GM12878 (cell line): ENCODE data around the gene DLX6. TPM values are rescaled to one million over a fixed set of nuclear protein-coding genes. Genes with fewer than 3 reads are reported as not detected.
A peak's percentile ranks its signal among the peaks of the same experiment; 100 is the strongest.

ENCODE experiments used
- ATAC-seq: fragments of 200-7000 bp; cut with Tn5 transposase; 3 replicates; pipeline ENCODE4 v1.9.1; 2020; ENCODE audit warnings: mild to moderate bottlenecking, moderate library complexity
- BruUV-seq: library from RNA; stranded (reverse); fragments of 400-500 nt; replicated peaks from 2 replicates; lab custom pipeline; 2021; lab: Mats Ljungman, UMichigan
- CTCF ChIA-PET: fragments of 300-600 bp; sonication (Branson Sonifier 250); formaldehyde crosslinking; extraction: SDS; loops from one replicate; lab custom pipeline; 2021; ENCODE audit warnings: inconsistent platforms; lab: Yijun Ruan, JAX
- POLR2A ChIA-PET: fragments of 350-600 bp; formaldehyde crosslinking; extraction: SDS; loops from one replicate; lab custom pipeline; 2021; ENCODE audit warnings: inconsistent platforms; lab: Charles Lee
- RAD21 ChIA-PET: fragments of 300-600 bp; sonication (Branson Sonifier 250); formaldehyde crosslinking; loops from one replicate; lab custom pipeline; 2023; ENCODE audit warnings: antibody characterized with exemption; ENCODE audit not compliant: unreplicated experiment; lab: Charles Lee
- SMC1A ChIA-PET: fragments of 300-600 bp; sonication (Branson Sonifier 250); formaldehyde crosslinking; loops from one replicate; lab custom pipeline; 2023; ENCODE audit not compliant: unreplicated experiment, uncharacterized antibody; lab: Charles Lee
- DNase-seq: peaks from one replicate; pipeline ENCODE4 v3.0.0-alpha.2; 2011; ENCODE audit warnings: low read depth, low spot score
- FAIRE-seq: peaks from 3 replicates; lab custom pipeline; 2011; peaks lifted over from hg19 to GRCh38; lab: Jason Lieb, UNC
- H2AFZ ChIP-seq: 2 replicates; pipeline ENCODE4 v1.6.0; 2011; ENCODE audit warnings: low read depth, low read length, control low read depth; ENCODE audit not compliant: control insufficient read depth
- H3K27ac ChIP-seq: 2 replicates; pipeline ENCODE4 v1.5.1; 2011; ENCODE audit warnings: control low read depth; ENCODE audit not compliant: control insufficient read depth, insufficient read depth
- H3K27me3 ChIP-seq, 2 experiments: replicated peaks in 1 of 2; 2 replicates each; pipeline versions ENCODE4 v1.6.0 to v1.6.1; 2011; ENCODE audit warnings: low read length in 1 of 2; ENCODE audit not compliant: control insufficient read depth in 2 of 2, insufficient read depth in 2 of 2
- H3K36me3 ChIP-seq, 2 experiments: 2 replicates each; pipeline ENCODE4 v1.5.1; 2011; ENCODE audit warnings: low read length in 1 of 2; ENCODE audit not compliant: control insufficient read depth in 2 of 2, insufficient read depth in 2 of 2
- H3K4me1 ChIP-seq: 2 replicates; pipeline ENCODE4 v1.6.1; 2011; ENCODE audit warnings: mild to moderate bottlenecking, low read length, moderate library complexity, mixed read lengths; ENCODE audit not compliant: control insufficient read depth, insufficient read depth
- H3K4me2 ChIP-seq: 2 replicates; pipeline ENCODE4 v1.6.0; 2011; ENCODE audit warnings: control low read depth; ENCODE audit not compliant: control insufficient read depth, insufficient read depth
- H3K4me3 ChIP-seq: fragments of 200-600 bp; sonication (generic); 2 replicates; pipeline ENCODE4 v1.5.1; 2016
- H3K79me2 ChIP-seq: 2 replicates; pipeline ENCODE4 v1.6.0; 2011; ENCODE audit warnings: low read length; ENCODE audit not compliant: control insufficient read depth, insufficient read depth
- H3K9ac ChIP-seq: 2 replicates; pipeline ENCODE4 v1.8.0; 2011; ENCODE audit warnings: low read length, control low read depth, mixed read lengths; ENCODE audit not compliant: control insufficient read depth, insufficient read depth
- H3K9me3 ChIP-seq: replicated peaks from 3 replicates; pipeline ENCODE4 v1.5.1; 2011; ENCODE audit warnings: mild to moderate bottlenecking, low read length; ENCODE audit not compliant: control insufficient read depth, insufficient read depth
- H4K20me1 ChIP-seq: 2 replicates; pipeline ENCODE4 v1.6.0; 2011; ENCODE audit not compliant: control insufficient read depth, insufficient read depth
- ATF2 ChIP-seq: IDR thresholded peaks from 2 replicates; pipeline ENCODE4 v1.6.1; 2012; ENCODE audit warnings: low read length, inconsistent platforms
- CBFB ChIP-seq: IDR thresholded peaks from 2 replicates; pipeline ENCODE4 v1.6.1; 2016; ENCODE audit warnings: antibody characterized with exemption, low read depth
- EZH2 ChIP-seq: IDR thresholded peaks from 2 replicates; pipeline ENCODE4 v1.6.1; 2012; ENCODE audit warnings: low read depth, mild to moderate bottlenecking, control low read depth, inconsistent platforms, low read length, borderline replicate concordance; ENCODE audit not compliant: control insufficient read depth
- JUND ChIP-seq: IDR thresholded peaks from 2 replicates; pipeline ENCODE4 v1.6.1; 2012; ENCODE audit warnings: low read depth, mild to moderate bottlenecking, low read length, improper control_type of control experiment, moderate library complexity
- MYC ChIP-seq: IDR thresholded peaks from 2 replicates; pipeline ENCODE4 v1.6.1; 2011; ENCODE audit warnings: mild to moderate bottlenecking, low read length, moderate library complexity, inconsistent platforms; ENCODE audit not compliant: insufficient read depth, insufficient replicate concordance, insufficient read length, severe bottlenecking
- PAX8 ChIP-seq: fragments of 450-650 bp; IDR thresholded peaks from 2 replicates; pipeline ENCODE4 v1.6.1; 2017; ENCODE audit warnings: mild to moderate bottlenecking, moderate library complexity
- SPI1 ChIP-seq: IDR thresholded peaks from 2 replicates; pipeline ENCODE4 v1.6.1; 2011; ENCODE audit warnings: low read depth, mild to moderate bottlenecking, low read length, moderate library complexity, borderline replicate concordance; ENCODE audit not compliant: insufficient read depth
- STAT1 ChIP-seq: fragments of 450-650 bp; conservative IDR thresholded peaks from 2 replicates; pipeline ENCODE4 v1.6.1; 2014; ENCODE audit warnings: antibody characterized with exemption, mild to moderate bottlenecking
- ZNF274 ChIP-seq: IDR thresholded peaks from one replicate; pipeline ENCODE4 v1.8.0; 2011; ENCODE audit not compliant: insufficient read length, insufficient read depth
- ZNF687 ChIP-seq: fragments of 450-650 bp; IDR thresholded peaks from 2 replicates; pipeline ENCODE4 v1.6.1; 2017; ENCODE audit warnings: mild to moderate bottlenecking, moderate library complexity
- WGBS: methylation state at CpG from one replicate; pipeline ENCODE4 v1.1.6; 2016; ENCODE audit warnings: low lambda C conversion rate; ENCODE audit not compliant: insufficient replicate concordance, insufficient coverage; ENCODE audit errors: missing lambda C conversion rate; 5-methylcytosine and 5-hydroxymethylcytosine counted together
- in situ Hi-C: fragments of 300-500 bp; cut with MboI; formaldehyde crosslinking; loops from 9 replicates; pipeline ENCODE4 v1.14.3; 2018; ENCODE audit warnings: mixed read lengths
- intact Hi-C: fragments of 100-400 bp; cut with micrococcal nuclease; formaldehyde crosslinking; loops from one replicate; pipeline ENCODE4 v1.14.2; 2022; ENCODE audit not compliant: unreplicated experiment
- polyA plus RNA-seq, 11 experiments: library from polyadenylated mRNA; depleted of rRNA in 4 of 11; unstranded in 6 of 11; stranded (reverse) in 5 of 11; fragments of >200 nt; fragmentation: Nextera tagmentation in 4 of 11; fragmentation: Illumina TruSeq in 1 of 11; extraction: Ambion mirVana in 4 of 11; extraction: Trizol in 1 of 11; gene quantifications; 1 replicate in 1 of 11; 2 replicates in 10 of 11; pipeline versions ENCODE4 v1.2.1 to v1.2.3, GENCODE V29; 2011 to 2016; ENCODE audit warnings: inconsistent platforms in 2 of 11, missing spikeins in 2 of 11, low read depth in 1 of 11
- total RNA-seq, 4 experiments: library from RNA; depleted of rRNA in 3 of 4; stranded (reverse); fragments of >200 nt in 3 of 4; fragmentation: Illumina TruSeq in 1 of 4; extraction: Trizol in 1 of 4; gene quantifications; 2 replicates each; pipeline versions ENCODE4 v1.2.1 to v1.2.3, GENCODE V29; 2013 to 2021
- TF ChIP-seq, protein P1 (sequence below): fragments of 450-650 bp; IDR thresholded peaks from 2 replicates; pipeline ENCODE4 v1.6.1; 2016; ENCODE audit warnings: mild to moderate bottlenecking

Gene DLX6
- total and polyA plus RNA-seq, 10 of the 15 experiments (the other 5 are each of a cell fraction or from before 2014, with no cell fraction given) = not detected

- in situ Hi-C loops (no loop called here), intact Hi-C loops (no loop called here)
- no peak overlapping the region for H3K9ac ChIP-seq
- H3K79me2 ChIP-seq = no peaks in the 10 kb centered on the region
- ChIA-PET SMC1A (no interaction called here), RAD21 (no interaction called here), POLR2A (no interaction called here), CTCF (no interaction called here)
- no peaks in the 10 kb centered on the region for H4K20me1 ChIP-seq
- no peaks in the 10 kb centered on the region for H3K36me3 ChIP-seq
- H3K9me3 ChIP-seq = no peaks in the 10 kb centered on the region
- H3K4me2 ChIP-seq = no peak overlapping the region
- TF ChIP-seq SPI1 (peak; percentile 6; the same call in 1 of the 2 replicates), MYC (no peak), ATF2 (no peak)
- DNase-seq = no peak
- FAIRE-seq = no peak
- H3K4me3 ChIP-seq = no peak overlapping the region
- BruUV-seq = no TSS peak
- no peak for ATAC-seq
- H3K4me1 ChIP-seq = no peaks in the 10 kb centered on the region
- no peak overlapping the region for H3K27ac ChIP-seq
- no peaks in the 10 kb centered on the region for H3K27me3 ChIP-seq
- no peak overlapping the region for H2AFZ ChIP-seq
These were observed 46.2 kb upstream of the DLX6 start for GRCh38 chr7:96959135-96959534.

- no peak for ATAC-seq
- no peaks in the 10 kb centered on the region for H3K9me3 ChIP-seq
- H3K36me3 ChIP-seq = no peaks in the 10 kb centered on the region
- H2AFZ ChIP-seq = no peak overlapping the region
- SMC1A ChIA-PET = no interaction called here
- DNase-seq = no peak
- H4K20me1 ChIP-seq = no peaks in the 10 kb centered on the region
- H3K79me2 ChIP-seq = no peaks in the 10 kb centered on the region
- FAIRE-seq = no peak
- no peak overlapping the region for H3K27ac ChIP-seq
- POLR2A ChIA-PET = no interaction called here
- WGBS = 14% methylated on average over 9 of the region's 9 CpGs
- in situ Hi-C loops (no loop called here), intact Hi-C loops (no loop called here)
- H3K4me3 ChIP-seq = no peak overlapping the region
- no peak overlapping the region for H3K9ac ChIP-seq
- no peaks in the 10 kb centered on the region for H3K4me1 ChIP-seq
- no TSS peak for BruUV-seq
- RAD21 ChIA-PET = no interaction called here
- no peak overlapping the region for H3K4me2 ChIP-seq
- CTCF ChIA-PET = no interaction called here
- H3K27me3 ChIP-seq = no peaks in the 10 kb centered on the region
- TF ChIP-seq, protein P1, sequence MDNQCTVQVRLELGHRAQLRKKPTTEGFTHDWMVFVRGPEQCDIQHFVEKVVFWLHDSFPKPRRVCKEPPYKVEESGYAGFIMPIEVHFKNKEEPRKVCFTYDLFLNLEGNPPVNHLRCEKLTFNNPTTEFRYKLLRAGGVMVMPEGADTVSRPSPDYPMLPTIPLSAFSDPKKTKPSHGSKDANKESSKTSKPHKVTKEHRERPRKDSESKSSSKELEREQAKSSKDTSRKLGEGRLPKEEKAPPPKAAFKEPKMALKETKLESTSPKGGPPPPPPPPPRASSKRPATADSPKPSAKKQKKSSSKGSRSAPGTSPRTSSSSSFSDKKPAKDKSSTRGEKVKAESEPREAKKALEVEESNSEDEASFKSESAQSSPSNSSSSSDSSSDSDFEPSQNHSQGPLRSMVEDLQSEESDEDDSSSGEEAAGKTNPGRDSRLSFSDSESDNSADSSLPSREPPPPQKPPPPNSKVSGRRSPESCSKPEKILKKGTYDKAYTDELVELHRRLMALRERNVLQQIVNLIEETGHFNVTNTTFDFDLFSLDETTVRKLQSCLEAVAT = no peak
- no peak for TF ChIP-seq STAT1
- TF ChIP-seq CBFB = no peak
- TF ChIP-seq ZNF274 = no peak
- no peak for TF ChIP-seq EZH2
- no peak for TF ChIP-seq ZNF687
- TF ChIP-seq JUND = no peak
- TF ChIP-seq PAX8 = no peak
These were observed 43.0 kb upstream of the DLX6 start for GRCh38 chr7:96962221-96962885.
